Kidney capillary endothelial cell (primary cell): Measurements from ENCODE around the gene FGFRL1.
A peak's percentile ranks its signal among the peaks of the same experiment; 100 is the strongest.
"Not testable (repeated sequence)": the region's sequence is repeated elsewhere in the genome, so short reads cannot be mapped to it uniquely, and the experiment has no call there.

Source experiments
- DNase-seq: peaks from one replicate; pipeline ENCODE4 v3.0.0-alpha.2; 2018; ENCODE audit warnings: low spot score

FGFRL1 gene

DNA sequence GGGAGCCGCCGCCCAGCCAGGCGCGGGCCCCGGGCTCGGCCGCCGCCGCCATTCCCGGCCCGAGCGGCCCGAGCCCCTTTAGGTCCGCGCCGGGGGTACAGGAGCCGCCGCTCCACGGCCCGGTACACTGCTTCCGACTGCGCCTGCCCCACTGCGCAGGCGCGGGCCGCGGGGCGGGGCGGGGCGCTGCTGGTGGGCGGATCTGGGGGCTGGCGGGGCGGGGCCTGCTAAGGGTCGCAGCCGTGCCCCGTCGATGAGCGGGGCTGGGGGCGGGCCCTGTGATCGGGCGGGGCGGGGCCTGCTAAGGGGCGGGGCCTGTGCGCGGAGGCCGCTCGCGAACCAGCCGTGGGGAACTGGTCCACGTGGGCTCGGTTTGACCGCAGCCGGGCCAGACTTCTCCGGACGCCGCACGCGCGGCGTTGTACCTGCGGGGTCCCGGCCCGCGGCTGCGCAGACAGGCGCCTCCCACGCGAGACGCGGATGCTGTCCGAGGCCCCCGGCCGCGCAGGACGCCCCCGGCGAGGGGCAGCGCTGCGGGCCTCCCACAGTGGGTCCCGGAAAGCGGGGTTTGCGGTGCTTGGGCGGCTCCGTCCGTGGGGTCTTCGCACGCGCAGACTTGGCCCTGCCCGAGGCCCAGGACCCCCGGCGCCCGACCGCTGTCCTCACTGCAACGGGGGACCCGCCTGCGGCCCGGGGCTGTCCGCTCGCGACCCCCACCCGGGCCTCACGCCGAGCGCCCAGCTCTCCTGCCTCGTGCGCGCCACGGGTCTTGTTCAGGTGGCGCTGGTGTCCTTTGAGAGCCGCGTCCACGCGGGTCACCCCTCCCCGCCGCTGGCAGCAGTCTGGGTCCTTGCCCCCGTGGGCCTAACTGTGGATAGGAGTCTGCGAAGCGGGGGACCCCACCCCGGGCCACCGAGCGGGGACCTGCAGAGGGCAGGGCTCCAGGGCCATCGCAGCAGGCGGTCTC, 37.7 kb upstream of the FGFRL1 start, which contains the start of gene DGKQ:
Gene DGKQ (minus strand): TSS at position 139 of the 967 bp plus-strand sequence. CDS start 87 bp downstream, at position 52.
- peak; percentile 72 for DNase-seq

DNA sequence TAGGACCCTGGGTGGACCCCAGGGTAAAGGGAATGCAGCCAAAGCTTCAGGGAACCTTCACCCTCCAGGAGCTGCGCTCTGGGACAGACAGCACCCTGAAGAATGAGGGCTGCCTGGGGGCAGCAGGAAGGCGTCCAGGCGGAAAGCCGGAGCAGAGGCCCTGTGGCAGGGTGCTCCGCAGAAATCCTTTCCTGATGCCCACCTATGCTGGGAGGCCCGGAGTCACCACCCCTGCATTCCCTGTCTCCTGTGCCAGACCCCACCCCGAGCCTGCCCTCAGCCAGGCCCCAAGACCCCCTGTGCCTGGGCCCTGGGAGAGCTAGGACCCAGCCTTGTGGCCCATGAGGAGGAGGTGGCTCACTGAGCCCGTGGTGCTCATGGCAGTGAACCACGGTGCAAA, 36.8 kb upstream of the FGFRL1 start:
- DNase-seq: no peak

- DNase-seq: not testable (repeated sequence)
These were observed 35.4 kb upstream of the FGFRL1 start for GRCh38 chr4:976016-976415.

DNA sequence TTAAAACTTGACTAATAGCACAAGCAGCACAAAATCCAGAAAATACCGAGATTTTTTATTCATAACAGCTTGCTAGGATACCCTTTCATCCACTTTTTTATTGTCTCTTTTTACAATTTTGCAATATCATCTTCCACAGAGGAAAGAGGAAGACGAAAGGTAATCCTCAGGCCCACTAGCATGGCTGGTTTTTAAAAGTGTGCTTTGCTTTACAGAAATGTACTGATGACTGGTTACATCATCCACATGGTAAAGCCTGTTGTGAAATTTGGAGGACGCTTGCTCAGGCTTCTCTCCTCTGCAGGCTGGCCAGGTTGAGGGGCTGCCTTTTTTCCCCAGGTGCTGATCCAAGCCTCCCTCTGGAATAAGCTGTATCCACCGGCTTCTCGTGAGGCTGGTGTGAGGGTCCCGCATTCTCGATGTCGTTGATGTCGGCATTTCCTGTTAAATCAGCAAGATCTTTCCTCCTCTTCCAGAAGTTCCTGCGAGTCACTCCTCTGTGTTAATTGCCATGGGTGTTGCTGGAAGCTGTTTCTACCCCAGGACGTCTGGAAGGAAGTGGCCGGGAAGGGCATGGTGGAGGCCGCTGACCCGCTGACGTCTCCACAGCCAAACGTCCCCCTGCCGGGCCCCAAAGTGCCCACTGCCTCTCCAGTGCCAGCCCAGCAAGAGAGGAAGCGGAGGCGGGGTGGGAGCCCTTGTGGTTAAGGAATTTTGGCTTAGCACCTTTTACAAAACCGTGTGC, 32.3 kb upstream of the FGFRL1 start:
- peak; percentile 58 for DNase-seq

DNA sequence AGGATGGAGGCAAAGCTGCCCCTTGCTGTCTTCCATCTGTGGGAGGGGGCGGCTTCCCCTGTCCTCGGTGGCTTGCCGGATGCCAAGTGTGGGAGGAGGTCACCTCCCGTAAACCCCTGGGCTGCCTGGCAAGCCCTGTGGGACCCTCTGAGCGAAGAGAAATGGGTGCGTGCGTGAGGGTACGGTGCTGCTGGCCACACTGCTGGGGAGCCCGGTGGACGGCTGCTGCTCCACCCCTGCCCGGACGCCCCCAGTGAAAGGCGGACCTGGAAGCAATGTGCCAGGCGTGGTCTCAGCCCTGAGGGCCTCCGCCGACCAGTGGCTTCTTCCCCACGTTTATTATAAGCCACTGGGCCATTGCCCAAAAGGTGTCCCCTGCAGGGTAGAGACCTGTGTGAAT, 29.1 kb upstream of the FGFRL1 start:
- no peak for DNase-seq

DNA sequence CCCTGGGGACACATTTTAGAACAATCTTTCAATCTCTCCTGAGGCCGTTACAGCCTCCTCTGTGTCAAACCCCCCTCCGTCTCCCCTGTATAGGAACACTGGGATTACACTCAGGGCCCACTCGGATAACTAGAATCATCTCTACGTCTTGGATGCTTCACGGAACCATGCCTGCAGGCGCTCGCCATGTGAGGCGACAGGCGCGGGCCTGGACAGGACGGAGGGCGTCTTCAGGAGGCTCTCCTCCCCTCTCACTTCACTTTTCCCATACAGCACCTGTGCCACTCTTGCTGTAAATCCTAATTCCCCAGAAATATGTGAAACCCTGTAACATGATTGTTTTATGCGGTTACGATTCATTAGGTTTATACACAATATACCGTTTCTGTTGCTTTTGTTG, 28.6 kb upstream of the FGFRL1 start:
- no peak for DNase-seq

GRCh38 chr4:984336-985054, 26.9 kb upstream of the FGFRL1 start:
- DNase-seq: no peak

- DNase-seq: no peak
These were observed 26.1 kb upstream of the FGFRL1 start for GRCh38 chr4:985123-985830.

GRCh38 chr4:986428-986878, 25.0 kb upstream of the FGFRL1 start:
- DNase-seq: no peak

- DNase-seq: no peak
These were observed 24.4 kb upstream of the FGFRL1 start, which contains the start of gene IDUA for GRCh38 chr4:986879-987623. Gene IDUA, plus strand, starts transcription at chr4:987044. Its CDS starts 41 bp downstream, at chr4:987085.

GRCh38 chr4:987624-988513, 23.6 kb upstream of the FGFRL1 start:
- DNase-seq: no peak

DNA sequence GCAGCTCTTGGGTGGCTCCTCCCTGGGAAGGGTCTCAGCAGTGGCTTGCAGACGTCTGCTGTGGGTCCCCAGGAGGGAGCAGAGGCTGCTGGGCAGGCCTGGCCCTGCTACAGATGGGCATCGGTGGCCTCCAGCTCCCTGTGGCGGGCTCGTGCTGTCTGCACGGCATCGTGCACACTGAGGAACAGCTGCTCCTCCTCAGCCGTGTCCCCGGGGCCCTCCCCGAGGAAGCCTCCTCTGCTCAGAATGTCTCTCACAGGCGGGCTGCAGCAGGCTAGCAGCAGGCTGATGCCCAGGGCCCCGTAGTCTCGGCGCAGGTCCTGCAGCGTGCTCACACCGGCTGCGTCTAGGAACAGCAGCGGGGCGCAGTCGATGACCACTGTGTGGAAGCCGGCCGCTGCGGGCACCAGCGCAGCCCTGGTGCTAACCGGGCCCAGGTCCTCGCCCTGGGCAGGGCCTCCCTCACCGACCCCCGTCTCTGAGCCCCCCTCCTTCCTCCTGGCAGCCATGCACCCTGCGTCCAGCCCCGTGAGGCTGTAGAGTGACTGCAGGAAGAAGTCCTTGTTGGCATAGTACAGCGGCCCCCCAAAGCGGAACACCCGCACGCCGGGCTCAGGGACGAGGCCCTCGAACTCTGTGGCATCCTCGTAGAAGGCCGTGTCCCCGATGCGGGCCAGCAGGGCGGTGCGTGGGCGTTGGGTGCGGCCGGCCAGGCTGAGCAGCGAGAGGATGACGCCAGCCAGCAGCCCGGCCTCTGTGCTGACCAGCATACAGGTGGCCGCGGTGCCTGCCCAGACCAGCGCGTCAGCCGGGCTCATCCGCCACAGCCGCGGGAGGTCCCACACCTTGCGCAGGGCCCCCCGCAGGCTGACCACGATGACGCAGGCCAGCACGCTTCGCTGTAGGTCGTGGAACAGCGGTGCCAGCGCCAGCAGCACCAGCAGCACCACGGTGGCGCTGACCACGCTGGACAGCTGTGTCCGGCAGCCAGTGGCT, 22.4 kb upstream of the FGFRL1 start:
- no peak for DNase-seq

- DNase-seq: no peak
These were observed 21.5 kb upstream of the FGFRL1 start for GRCh38 chr4:989722-990471.

DNA sequence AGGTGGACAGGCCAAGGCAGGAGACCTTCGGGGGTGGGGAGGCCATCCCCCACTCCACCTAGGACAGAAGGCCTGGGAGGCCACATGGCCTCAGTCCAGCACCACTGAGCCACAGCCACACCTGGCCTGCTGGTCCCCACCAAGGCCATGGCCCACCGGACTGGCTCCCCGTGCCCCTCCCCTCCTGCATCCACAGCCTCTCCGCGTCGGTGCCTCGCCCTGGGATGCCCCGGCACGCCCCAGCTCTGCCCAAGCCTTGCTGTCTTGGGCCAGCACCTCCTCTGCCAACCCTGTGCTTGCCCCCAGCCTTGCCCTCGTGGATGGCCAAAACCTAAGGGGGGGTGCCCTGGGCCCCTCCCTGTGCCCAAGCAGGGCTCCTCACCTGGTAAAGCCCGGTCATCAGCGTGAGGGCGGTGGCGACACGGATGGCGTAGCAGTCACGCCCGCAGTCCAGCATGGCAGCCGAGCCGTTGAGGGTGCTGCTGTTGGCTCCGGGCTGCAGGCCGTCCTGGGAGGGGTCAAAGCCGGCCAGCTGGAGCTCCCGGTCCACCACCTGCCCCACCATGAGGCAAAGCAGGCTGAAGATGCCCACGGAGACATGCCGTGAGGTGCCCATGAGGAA, 20.6 kb upstream of the FGFRL1 start:
- DNase-seq: no peak

GRCh38 chr4:991451-992296, 19.8 kb upstream of the FGFRL1 start:
- DNase-seq: no peak
